HG03159 (cell line): ENCODE measurements around the gene MLANA.
A peak's percentile ranks its signal among the peaks of the same experiment; 100 is the strongest.
"Not testable (repeated sequence)": the region's sequence is repeated elsewhere in the genome, so short reads cannot be mapped to it uniquely, and the experiment has no call there.

Experiments
- ATAC-seq: cut with Tn5 transposase; IDR thresholded peaks from one replicate; pipeline ENCODE4 v1.9.1; 2021; ENCODE audit warnings: mild to moderate bottlenecking, moderate library complexity; ENCODE audit not compliant: unreplicated experiment

MLANA gene

DNA sequence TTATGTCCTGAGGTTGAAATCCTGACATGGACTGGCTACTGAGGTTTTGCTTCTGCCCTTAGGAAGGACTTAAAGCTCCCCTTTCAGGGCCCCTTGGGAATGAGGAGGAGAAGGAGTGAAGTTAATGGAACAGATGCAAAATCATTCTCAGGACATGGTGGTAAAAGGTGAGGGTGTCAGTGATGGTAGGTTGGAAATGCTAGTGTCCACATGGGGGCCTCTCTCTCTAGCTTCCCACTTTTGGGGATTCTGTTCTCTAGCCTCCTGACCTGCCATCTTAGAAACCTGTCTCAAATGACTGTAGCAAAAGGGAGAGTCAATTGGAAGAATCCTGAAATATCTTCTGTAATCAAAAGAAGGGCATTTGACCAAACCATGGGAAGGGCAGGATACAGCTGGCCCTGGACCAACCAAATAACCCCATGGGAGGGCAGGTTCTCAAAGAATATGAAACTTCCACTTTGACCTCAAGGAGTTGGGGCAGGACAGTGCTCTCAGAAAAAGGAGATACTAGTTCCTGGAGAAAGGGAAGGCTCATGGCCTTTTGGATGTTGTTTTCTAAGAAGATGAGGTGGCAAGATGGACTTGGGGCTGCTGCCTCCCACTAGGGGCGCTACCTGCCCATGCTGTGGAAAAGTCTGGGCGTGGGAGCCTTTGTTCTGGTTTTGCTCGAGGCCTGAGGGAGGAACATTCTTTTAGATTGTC is 21.2 kb upstream of the MLANA start:
- no peak for ATAC-seq

DNA sequence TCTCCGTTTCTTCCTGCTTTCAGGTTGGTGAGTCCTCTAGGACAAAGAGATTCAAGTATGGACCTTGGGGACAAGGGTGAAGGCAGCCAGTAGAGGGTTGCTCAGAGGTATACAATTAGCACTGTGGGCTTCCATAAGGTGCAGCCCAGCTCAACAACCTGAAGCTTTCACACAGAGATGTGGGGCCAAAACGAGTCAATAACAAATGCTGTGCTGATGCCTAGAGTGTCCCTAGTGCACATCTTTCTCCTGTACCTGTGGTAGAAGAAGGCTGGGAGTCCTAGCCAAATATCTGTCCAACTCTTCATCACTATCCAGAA is 20.7 kb upstream of the MLANA start:
- ATAC-seq: no peak

GRCh38 chr9:5870691-5871090 is 20.0 kb upstream of the MLANA start:
- no peak for ATAC-seq

- ATAC-seq: no peak
Observed at GRCh38 chr9:5871785-5872184, 18.9 kb upstream of the MLANA start.

GRCh38 chr9:5872511-5872910 is 18.2 kb upstream of the MLANA start:
- no peak for ATAC-seq

- ATAC-seq: no peak
Observed at GRCh38 chr9:5873439-5873838, 17.2 kb upstream of the MLANA start.

DNA sequence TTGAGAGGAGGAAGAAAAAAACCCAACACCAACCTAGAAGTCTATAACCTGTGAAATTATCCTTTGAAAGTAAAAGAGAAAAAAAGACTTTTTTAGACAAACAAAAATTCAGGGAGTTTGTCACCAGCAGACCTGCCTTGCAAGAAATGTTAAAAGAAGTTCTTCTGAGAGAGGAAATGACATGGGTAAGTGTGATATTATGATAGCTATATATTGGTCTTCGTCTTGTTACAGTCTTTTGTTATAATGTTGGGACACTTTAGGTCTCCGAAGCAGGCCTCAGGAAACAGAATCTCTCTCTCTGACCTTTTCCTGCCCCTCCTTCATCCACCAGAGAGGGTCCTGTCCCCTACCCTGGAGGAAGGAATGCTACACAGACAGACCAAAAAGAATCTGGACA is 16.6 kb upstream of the MLANA start:
- no peak for ATAC-seq

DNA sequence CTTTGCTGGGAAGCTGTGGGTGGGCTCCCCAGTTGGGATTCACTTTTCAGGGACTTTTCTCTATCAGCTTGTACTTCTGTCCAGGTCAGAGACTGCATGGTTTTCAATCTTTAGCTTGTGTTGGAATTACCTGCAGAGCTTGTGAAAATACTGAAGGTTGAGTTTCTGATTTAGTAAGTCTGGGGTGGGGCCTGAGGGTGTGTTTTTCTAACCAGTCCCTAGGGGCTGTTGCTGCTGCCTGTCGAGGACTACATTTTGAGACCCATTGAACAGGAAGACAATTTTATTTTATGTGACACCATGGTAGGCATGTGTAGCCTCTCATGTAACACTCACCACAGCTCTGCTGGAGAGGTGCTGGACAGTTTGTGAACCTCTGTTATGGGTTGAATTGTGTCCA is 14.7 kb upstream of the MLANA start:
- no peak for ATAC-seq

DNA sequence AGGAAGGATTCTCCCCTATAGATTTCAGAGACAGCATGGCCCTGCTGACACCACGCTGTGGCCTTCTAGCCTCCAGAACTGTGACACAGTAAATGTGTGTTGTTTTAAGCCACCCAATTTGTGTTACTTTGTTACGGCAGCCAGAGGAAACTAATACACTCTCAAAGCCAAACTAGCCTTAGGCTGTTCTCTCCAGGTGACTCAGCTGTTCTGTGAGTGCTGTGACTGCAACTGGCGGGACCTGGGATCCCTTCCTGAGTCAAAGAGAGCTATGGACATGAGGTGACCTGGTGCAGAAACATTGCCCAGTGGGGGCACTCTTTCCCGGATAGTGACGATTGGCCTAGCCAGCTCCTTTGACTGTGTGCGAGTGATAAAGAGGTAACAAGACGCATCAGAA is 14.0 kb upstream of the MLANA start:
- ATAC-seq: no peak

GRCh38 chr9:5879419-5880181 is 11.1 kb upstream of the MLANA start:
- no peak for ATAC-seq

DNA sequence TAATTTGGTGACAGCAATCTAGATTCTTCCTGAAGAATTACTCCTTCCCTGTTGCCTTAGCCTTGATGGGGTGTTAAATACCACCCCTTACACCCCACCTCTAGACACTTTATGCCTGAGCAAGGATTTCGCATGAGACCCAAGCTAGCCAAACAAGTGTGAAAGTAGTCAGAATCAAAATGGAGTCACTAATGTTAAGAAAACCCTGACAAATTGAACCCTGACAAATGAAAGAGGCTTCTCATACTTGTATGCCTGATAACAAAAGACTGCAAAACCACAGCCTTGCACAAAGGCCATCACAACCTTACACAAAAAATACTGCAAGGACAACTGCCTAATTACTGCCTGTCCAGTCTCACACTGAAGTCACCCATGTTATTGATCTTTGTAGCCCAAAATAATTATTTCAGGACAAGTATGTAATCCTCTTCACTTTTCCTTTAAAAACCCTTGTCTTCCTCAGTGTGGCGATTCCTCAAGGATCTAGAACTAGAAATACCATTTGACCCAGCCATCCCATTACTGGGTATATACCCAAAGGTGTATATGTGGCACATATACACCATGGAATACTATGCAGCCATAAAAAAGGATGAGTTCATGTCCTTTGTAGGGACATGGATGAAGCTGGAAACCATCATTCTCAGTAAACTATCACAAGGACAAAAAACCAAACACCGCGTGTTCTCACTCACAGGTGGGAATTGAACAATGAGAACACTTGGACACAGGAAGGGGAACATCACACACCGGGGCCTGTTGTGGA is 8.3 kb upstream of the MLANA start:
- not testable (repeated sequence) for ATAC-seq

DNA sequence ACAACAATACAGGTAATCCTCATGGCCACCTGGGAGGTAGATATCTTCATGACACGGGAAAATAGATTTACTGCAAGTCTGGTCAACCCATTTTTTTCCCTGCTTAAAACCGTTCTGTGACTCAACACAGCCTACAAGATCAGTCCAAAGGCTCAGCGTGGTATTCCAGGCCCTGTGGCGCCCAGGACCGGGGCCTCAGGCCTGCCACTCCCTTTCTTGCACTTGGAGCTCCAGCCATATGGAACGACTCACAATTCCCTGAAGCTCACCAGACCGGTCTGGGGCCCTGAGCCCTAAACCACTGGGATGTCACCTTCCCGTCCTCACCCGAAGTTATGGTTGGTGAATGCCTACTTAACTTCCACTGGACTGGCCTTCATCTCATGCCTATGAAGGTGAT is 6.5 kb upstream of the MLANA start:
- no peak for ATAC-seq

GRCh38 chr9:5886114-5886939 is 4.4 kb upstream of the MLANA start:
- peak; percentile 95 for ATAC-seq

DNA sequence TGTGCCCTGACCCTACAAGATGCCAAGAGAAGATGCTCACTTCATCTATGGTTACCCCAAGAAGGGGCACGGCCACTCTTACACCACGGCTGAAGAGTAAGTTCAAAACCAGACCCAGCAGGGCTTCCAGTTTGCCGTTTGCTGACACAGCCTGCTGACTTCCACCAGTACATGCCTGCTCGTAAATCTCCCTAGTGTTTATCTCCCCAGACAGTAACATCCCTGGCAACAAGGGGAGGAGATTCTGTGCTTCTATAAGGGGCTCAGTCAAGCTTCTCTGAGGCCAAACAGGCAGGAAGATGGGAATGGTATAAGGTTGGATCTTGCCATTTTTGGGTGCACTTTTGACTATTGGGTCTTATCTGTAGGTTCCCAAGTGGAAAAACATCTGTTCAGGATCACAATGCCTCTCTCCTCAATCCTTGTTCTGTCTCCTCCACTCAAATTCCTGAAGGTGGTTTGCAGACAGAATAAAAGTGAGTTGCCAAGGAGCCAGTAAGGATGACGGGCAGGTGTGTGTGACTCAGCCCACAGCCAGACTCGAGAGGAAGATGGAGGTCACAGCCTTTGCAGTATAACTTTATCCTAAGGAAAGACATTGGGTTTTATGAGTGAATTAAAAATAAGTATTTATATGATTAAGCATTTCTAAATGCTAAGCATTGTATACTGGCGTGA is 1.9 kb downstream of the MLANA start:
- no peak for ATAC-seq

DNA sequence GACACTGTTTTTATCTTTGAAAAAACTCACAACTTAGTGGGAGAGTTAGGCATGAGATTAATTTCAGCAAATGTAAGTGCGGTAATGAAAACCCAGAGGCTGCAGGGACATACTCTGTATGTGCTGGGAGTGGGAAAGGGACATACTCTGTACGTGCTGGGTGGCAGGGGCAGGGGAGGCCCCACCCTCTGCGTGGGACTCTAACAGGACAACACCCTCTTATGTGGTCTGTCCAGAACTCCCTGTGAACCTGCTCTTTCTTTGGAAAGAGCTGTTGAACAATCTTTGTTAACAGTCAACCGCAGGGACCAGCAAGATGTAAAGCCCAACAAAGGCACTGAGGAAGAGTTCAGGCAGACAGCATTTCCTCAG is 2.4 kb downstream of the MLANA start:
- ATAC-seq: no peak

DNA sequence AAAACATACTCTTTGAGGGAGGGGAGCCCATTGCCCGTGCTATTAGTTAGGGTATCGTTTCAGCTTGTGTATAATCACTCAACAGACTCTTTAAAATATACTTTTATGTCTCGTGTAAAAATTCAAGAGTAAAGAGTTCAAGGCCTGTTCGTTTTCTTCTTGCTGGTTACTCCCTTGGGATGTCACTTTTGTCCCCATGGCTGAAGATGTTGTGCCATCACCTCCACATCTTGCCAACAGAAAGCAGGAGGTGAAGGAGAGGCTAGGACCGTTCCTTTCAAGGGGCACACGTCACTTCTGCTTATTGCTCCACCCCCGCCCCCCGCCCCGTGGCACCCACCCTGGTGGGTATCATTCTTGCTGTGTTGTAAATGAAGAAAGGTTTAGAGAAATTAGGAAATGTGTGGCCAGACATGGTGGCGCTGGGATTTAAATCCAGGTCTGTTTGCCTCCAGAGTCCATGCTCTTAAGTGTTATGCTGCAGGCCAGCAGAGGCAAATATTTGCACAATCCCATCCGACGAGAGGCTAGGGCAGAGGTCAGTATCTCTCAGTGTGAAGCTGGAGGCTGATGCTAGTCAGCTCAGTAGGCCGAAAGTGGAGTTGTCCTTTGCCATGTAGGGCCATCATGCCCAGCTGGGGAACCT is 3.0 kb downstream of the MLANA start:
- no peak for ATAC-seq

GRCh38 chr9:5894237-5894959 is 3.7 kb downstream of the MLANA start:
- no peak for ATAC-seq

- no peak for ATAC-seq
Observed at GRCh38 chr9:5895782-5896181, 5.1 kb downstream of the MLANA start.

- no peak for ATAC-seq
Observed at GRCh38 chr9:5896863-5897262, 6.2 kb downstream of the MLANA start.

GRCh38 chr9:5897851-5898250 is 7.2 kb downstream of the MLANA start:
- no peak for ATAC-seq
